OCI-LY3 (cell line): ENCODE measurements around the gene CCDC13.

Experiments
- EZH2phosphoT487 ChIP-seq: fragments of 200-600 bp; shearing (Covaris generic); IDR thresholded peaks from 2 replicates; pipeline ENCODE4 v1.6.1; 2018; ENCODE audit warnings: antibody characterized with exemption, mixed run types, low read depth
- TF ChIP-seq, protein P1 (sequence below): fragments of 200-600, 300-600 bp; sonication (generic); IDR thresholded peaks from 2 replicates; pipeline ENCODE4 v1.5.1; 2014; ENCODE audit warnings: antibody characterized with exemption, low read length, low read depth

DNA sequence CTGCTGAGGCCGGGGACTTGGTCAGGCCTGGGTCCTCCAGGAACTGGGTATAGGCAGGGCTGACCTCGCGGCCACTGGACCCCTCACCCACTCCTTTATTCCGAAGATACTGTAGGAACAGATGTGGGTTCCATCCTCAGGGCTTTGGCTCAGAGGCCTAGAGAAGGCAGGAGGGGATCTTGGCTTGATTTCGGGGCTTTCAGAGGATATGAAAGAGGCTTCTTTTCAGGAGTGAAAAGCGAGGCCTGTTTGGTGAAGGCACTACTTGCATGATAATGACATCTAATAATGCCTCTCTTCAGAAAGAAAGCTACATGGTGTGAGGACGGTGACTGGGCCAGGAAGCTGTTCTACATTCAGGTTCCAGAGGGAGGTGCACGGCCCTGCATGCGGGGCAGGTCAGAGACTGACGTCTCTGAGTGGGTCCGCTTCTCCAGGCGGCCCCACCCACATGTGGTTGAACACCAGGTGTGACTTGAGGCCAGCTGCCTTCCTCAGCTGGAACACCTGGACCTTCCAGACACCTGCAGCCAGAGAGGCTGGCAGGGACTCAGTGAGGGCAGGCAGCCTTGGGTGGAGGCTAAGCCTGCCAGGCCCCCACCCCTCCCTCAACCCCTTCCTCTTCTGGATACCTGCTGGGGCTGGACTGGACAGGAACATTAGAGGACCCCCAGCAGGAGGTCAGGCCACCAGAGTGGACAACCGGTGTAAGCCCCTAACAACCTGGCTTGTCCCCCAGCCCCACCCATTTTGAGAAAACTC, 39.4 kb downstream of the CCDC13 start:
- TF ChIP-seq, protein P1, sequence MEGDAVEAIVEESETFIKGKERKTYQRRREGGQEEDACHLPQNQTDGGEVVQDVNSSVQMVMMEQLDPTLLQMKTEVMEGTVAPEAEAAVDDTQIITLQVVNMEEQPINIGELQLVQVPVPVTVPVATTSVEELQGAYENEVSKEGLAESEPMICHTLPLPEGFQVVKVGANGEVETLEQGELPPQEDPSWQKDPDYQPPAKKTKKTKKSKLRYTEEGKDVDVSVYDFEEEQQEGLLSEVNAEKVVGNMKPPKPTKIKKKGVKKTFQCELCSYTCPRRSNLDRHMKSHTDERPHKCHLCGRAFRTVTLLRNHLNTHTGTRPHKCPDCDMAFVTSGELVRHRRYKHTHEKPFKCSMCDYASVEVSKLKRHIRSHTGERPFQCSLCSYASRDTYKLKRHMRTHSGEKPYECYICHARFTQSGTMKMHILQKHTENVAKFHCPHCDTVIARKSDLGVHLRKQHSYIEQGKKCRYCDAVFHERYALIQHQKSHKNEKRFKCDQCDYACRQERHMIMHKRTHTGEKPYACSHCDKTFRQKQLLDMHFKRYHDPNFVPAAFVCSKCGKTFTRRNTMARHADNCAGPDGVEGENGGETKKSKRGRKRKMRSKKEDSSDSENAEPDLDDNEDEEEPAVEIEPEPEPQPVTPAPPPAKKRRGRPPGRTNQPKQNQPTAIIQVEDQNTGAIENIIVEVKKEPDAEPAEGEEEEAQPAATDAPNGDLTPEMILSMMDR: no peak
- TF ChIP-seq EZH2phosphoT487: no peak
